ENCODE data around the gene ZBTB20. TPM values are rescaled to one million over a fixed set of nuclear protein-coding genes. Genes with fewer than 3 reads are reported as not detected.

The ZBTB20 gene
- total RNA-seq, 1 experiment from 2014 or later = 1.6 TPM

GRCh38 chr3:114792159-114792918, 354.7 kb downstream of the ZBTB20 start:
- Histone ChIP-seq H3K9me3 (ENCODE audit: low read length) (no peaks in the 10 kb centered on the region), H3K27me3 (ENCODE audit: low read length) (no peaks in the 10 kb centered on the region), H3K27ac (ENCODE audit: low read length) (no peak overlapping the region), H3K4me1 (ENCODE audit: low read length) (no peaks in the 10 kb centered on the region), H3K79me2 (ENCODE audit: low read length) (no peaks in the 10 kb centered on the region), H4K20me1 (ENCODE audit: insufficient read depth, low read depth, low read length) (no peaks in the 10 kb centered on the region), H2AFZ (ENCODE audit: low read length) (no peak overlapping the region), H3K36me3 (ENCODE audit: insufficient read depth, low read length) (no peaks in the 10 kb centered on the region), H3K9me2 (replicated peaks; ENCODE audit: insufficient read depth, low read length) (no peaks in the 10 kb centered on the region), H3K4me2 (ENCODE audit: low read depth, low read length, poor library complexity, severe bottlenecking) (no peak overlapping the region), H3K9ac (ENCODE audit: low read length) (no peak overlapping the region), H3K4me3 (ENCODE audit: low read length) (no peak overlapping the region)
- no peak for DNase-seq

DNA sequence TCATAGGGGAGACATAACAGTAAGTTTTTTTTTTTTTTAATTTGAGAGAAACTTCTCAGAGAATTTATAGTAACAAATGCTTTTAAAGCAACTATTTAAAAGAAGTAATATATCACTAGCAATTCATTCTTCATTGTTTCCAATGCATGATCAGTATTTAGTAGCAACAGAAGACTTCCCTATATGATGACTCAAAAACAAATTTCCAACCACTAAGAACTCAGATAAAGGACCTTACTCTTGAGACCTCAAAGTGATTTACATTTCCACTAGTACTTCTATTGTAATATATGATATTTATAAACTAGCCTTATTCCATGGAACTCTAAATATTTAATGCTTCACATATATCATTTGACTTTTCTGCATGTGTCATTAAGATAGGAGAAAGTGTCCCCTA, 356.3 kb downstream of the ZBTB20 start:
- H3K4me1 ChIP-seq (ENCODE audit: low read length) = no peaks in the 10 kb centered on the region
- H2AFZ ChIP-seq (ENCODE audit: low read length) = no peak overlapping the region
- no peaks in the 10 kb centered on the region for H3K9me2 ChIP-seq (replicated peaks; ENCODE audit: insufficient read depth, low read length)
- H4K20me1 ChIP-seq (ENCODE audit: insufficient read depth, low read depth, low read length) = no peaks in the 10 kb centered on the region
- no peak overlapping the region for H3K4me3 ChIP-seq (ENCODE audit: low read length)
- no peaks in the 10 kb centered on the region for H3K27me3 ChIP-seq (ENCODE audit: low read length)
- no peaks in the 10 kb centered on the region for H3K9me3 ChIP-seq (ENCODE audit: low read length)
- H3K79me2 ChIP-seq (ENCODE audit: low read length) = no peaks in the 10 kb centered on the region
- H3K9ac ChIP-seq (ENCODE audit: low read length) = no peak overlapping the region
- H3K4me2 ChIP-seq (ENCODE audit: low read depth, low read length, poor library complexity, severe bottlenecking) = no peak overlapping the region
- H3K36me3 ChIP-seq (ENCODE audit: insufficient read depth, low read length) = no peaks in the 10 kb centered on the region
- no peak overlapping the region for H3K27ac ChIP-seq (ENCODE audit: low read length)
- DNase-seq = no peak

- H3K9ac ChIP-seq (ENCODE audit: low read length) = no peak overlapping the region
- no peaks in the 10 kb centered on the region for H3K27me3 ChIP-seq (ENCODE audit: low read length)
- no peaks in the 10 kb centered on the region for H3K79me2 ChIP-seq (ENCODE audit: low read length)
- no peaks in the 10 kb centered on the region for H3K36me3 ChIP-seq (ENCODE audit: insufficient read depth, low read length)
- H3K27ac ChIP-seq (ENCODE audit: low read length) = no peak overlapping the region
- no peak overlapping the region for H3K4me3 ChIP-seq (ENCODE audit: low read length)
- no peaks in the 10 kb centered on the region for H3K4me1 ChIP-seq (ENCODE audit: low read length)
- no peak for DNase-seq
- H2AFZ ChIP-seq (ENCODE audit: low read length) = no peak overlapping the region
- H3K9me2 ChIP-seq (replicated peaks; ENCODE audit: insufficient read depth, low read length) = no peaks in the 10 kb centered on the region
- no peaks in the 10 kb centered on the region for H3K9me3 ChIP-seq (ENCODE audit: low read length)
- H4K20me1 ChIP-seq (ENCODE audit: insufficient read depth, low read depth, low read length) = no peaks in the 10 kb centered on the region
- H3K4me2 ChIP-seq (ENCODE audit: low read depth, low read length, poor library complexity, severe bottlenecking) = no peak overlapping the region
Observed at GRCh38 chr3:114789803-114790202, 357.3 kb downstream of the ZBTB20 start.

GRCh38 chr3:114775395-114775794, 371.7 kb downstream of the ZBTB20 start:
- Histone ChIP-seq H3K9me2 (replicated peaks; ENCODE audit: insufficient read depth, low read length) (no peaks in the 10 kb centered on the region), H3K4me2 (ENCODE audit: low read depth, low read length, poor library complexity, severe bottlenecking) (no peak overlapping the region)

DNA sequence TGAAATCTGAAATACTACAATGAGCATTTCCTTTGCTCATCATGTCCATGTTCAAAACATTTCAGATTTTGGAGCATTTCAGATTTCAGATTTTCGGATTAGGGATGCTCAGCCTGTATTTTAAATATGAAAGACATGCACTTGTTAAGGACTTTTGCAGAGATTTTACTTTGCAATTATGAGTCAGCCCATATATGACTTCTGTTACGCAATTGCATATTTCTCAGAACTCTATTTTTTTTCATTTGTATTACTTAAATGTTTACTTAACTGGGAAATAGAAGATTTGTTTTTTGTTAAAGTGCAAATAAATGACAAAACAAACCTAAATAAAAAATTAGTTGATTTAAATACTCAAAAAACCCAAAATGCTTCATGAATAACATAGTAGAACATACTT, 376.2 kb downstream of the ZBTB20 start:
- Histone ChIP-seq H3K36me3 (ENCODE audit: insufficient read depth, low read length) (no peaks in the 10 kb centered on the region), H3K4me3 (ENCODE audit: low read length) (no peak overlapping the region), H3K9ac (ENCODE audit: low read length) (no peak overlapping the region), H3K27me3 (ENCODE audit: low read length) (no peaks in the 10 kb centered on the region), H3K79me2 (ENCODE audit: low read length) (no peaks in the 10 kb centered on the region), H4K20me1 (ENCODE audit: insufficient read depth, low read depth, low read length) (no peaks in the 10 kb centered on the region), H2AFZ (ENCODE audit: low read length) (no peak overlapping the region), H3K4me2 (ENCODE audit: low read depth, low read length, poor library complexity, severe bottlenecking) (no peak overlapping the region), H3K4me1 (ENCODE audit: low read length) (no peaks in the 10 kb centered on the region), H3K9me2 (replicated peaks; ENCODE audit: insufficient read depth, low read length) (no peaks in the 10 kb centered on the region), H3K27ac (ENCODE audit: low read length) (no peak overlapping the region), H3K9me3 (ENCODE audit: low read length) (no peaks in the 10 kb centered on the region)
- DNase-seq = no peak

More at GRCh38 chr3:114775395-114775794, 371.7 kb downstream of the ZBTB20 start:
- Histone ChIP-seq H3K27ac (ENCODE audit: low read length) (no peak overlapping the region), H3K27me3 (ENCODE audit: low read length) (no peaks in the 10 kb centered on the region), H4K20me1 (ENCODE audit: insufficient read depth, low read depth, low read length) (no peaks in the 10 kb centered on the region), H3K4me1 (ENCODE audit: low read length) (no peaks in the 10 kb centered on the region), H3K36me3 (ENCODE audit: insufficient read depth, low read length) (no peaks in the 10 kb centered on the region), H3K9me3 (ENCODE audit: low read length) (no peaks in the 10 kb centered on the region), H3K9ac (ENCODE audit: low read length) (no peak overlapping the region), H2AFZ (ENCODE audit: low read length) (no peak overlapping the region), H3K4me3 (ENCODE audit: low read length) (no peak overlapping the region), H3K79me2 (ENCODE audit: low read length) (no peaks in the 10 kb centered on the region)
- no peak for DNase-seq

GRCh38 chr3:114764056-114764492, 383.0 kb downstream of the ZBTB20 start:
- no peaks in the 10 kb centered on the region for H3K4me1 ChIP-seq (ENCODE audit: low read length)
- no peak overlapping the region for H3K4me3 ChIP-seq (ENCODE audit: low read length)
- no peaks in the 10 kb centered on the region for H3K27me3 ChIP-seq (ENCODE audit: low read length)
- no peak overlapping the region for H3K9ac ChIP-seq (ENCODE audit: low read length)
- H3K27ac ChIP-seq (ENCODE audit: low read length) = no peak overlapping the region
- no peak overlapping the region for H2AFZ ChIP-seq (ENCODE audit: low read length)
- no peaks in the 10 kb centered on the region for H4K20me1 ChIP-seq (ENCODE audit: insufficient read depth, low read depth, low read length)
- no peaks in the 10 kb centered on the region for H3K9me3 ChIP-seq (ENCODE audit: low read length)
- H3K79me2 ChIP-seq (ENCODE audit: low read length) = no peaks in the 10 kb centered on the region
- DNase-seq = no peak
- no peaks in the 10 kb centered on the region for H3K36me3 ChIP-seq (ENCODE audit: insufficient read depth, low read length)
- no peak overlapping the region for H3K4me2 ChIP-seq (ENCODE audit: low read depth, low read length, poor library complexity, severe bottlenecking)
- H3K9me2 ChIP-seq (replicated peaks; ENCODE audit: insufficient read depth, low read length) = no peaks in the 10 kb centered on the region

- no peak overlapping the region for H3K27ac ChIP-seq (ENCODE audit: low read length)
- DNase-seq = no peak
- H3K4me2 ChIP-seq (ENCODE audit: low read depth, low read length, poor library complexity, severe bottlenecking) = no peak overlapping the region
- no peaks in the 10 kb centered on the region for H3K79me2 ChIP-seq (ENCODE audit: low read length)
- H3K27me3 ChIP-seq (ENCODE audit: low read length) = no peaks in the 10 kb centered on the region
- H3K4me3 ChIP-seq (ENCODE audit: low read length) = no peak overlapping the region
- no peak overlapping the region for H3K9ac ChIP-seq (ENCODE audit: low read length)
- H3K4me1 ChIP-seq (ENCODE audit: low read length) = no peaks in the 10 kb centered on the region
- no peak overlapping the region for H2AFZ ChIP-seq (ENCODE audit: low read length)
- H3K9me3 ChIP-seq (ENCODE audit: low read length) = no peaks in the 10 kb centered on the region
- no peaks in the 10 kb centered on the region for H4K20me1 ChIP-seq (ENCODE audit: insufficient read depth, low read depth, low read length)
- H3K36me3 ChIP-seq (ENCODE audit: insufficient read depth, low read length) = no peaks in the 10 kb centered on the region
- no peaks in the 10 kb centered on the region for H3K9me2 ChIP-seq (replicated peaks; ENCODE audit: insufficient read depth, low read length)
Observed at GRCh38 chr3:114762144-114762543, 384.9 kb downstream of the ZBTB20 start.

- Histone ChIP-seq H3K27me3 (ENCODE audit: low read length) (no peaks in the 10 kb centered on the region), H3K79me2 (ENCODE audit: low read length) (no peaks in the 10 kb centered on the region), H3K4me2 (ENCODE audit: low read depth, low read length, poor library complexity, severe bottlenecking) (no peak overlapping the region), H3K9ac (ENCODE audit: low read length) (no peak overlapping the region), H2AFZ (ENCODE audit: low read length) (no peak overlapping the region), H3K4me1 (ENCODE audit: low read length) (no peaks in the 10 kb centered on the region), H4K20me1 (ENCODE audit: insufficient read depth, low read depth, low read length) (no peaks in the 10 kb centered on the region), H3K27ac (ENCODE audit: low read length) (no peak overlapping the region), H3K4me3 (ENCODE audit: low read length) (no peak overlapping the region), H3K9me3 (ENCODE audit: low read length) (no peaks in the 10 kb centered on the region), H3K36me3 (ENCODE audit: insufficient read depth, low read length) (no peaks in the 10 kb centered on the region), H3K9me2 (replicated peaks; ENCODE audit: insufficient read depth, low read length) (no peaks in the 10 kb centered on the region)
- DNase-seq = no peak
Observed at GRCh38 chr3:114760679-114761078, 386.4 kb downstream of the ZBTB20 start.

All from Karpas-422 (cell line).